Measurements from ENCODE around the gene ADI1.

The ADI1 gene

GRCh38 chr2:3479430-3480320 is 39.7 kb downstream of the ADI1 start:
- no peak for DNase-seq

- DNase-seq, result no peak
Measured at GRCh38 chr2:3478846-3479385, 40.4 kb downstream of the ADI1 start.

- no peak for DNase-seq
Measured at GRCh38 chr2:3476985-3477327, 42.4 kb downstream of the ADI1 start.

- DNase-seq, result no peak
Measured at GRCh38 chr2:3476321-3476984, 42.9 kb downstream of the ADI1 start.

GRCh38 chr2:3475771-3476170 is 43.6 kb downstream of the ADI1 start:
- no peak for DNase-seq

GRCh38 chr2:3472966-3473365 is 46.4 kb downstream of the ADI1 start:
- no peak for DNase-seq

- no peak for DNase-seq
Measured at GRCh38 chr2:3472296-3472695, 47.0 kb downstream of the ADI1 start.

GRCh38 chr2:3470856-3471737 is 48.2 kb downstream of the ADI1 start:
- no peak for DNase-seq

- DNase-seq, result no peak
Measured at GRCh38 chr2:3470166-3470651, 49.1 kb downstream of the ADI1 start.

GRCh38 chr2:3469486-3469885 is 49.8 kb downstream of the ADI1 start:
- no peak for DNase-seq

GRCh38 chr2:3468296-3468988 is 50.9 kb downstream of the ADI1 start:
- DNase-seq, result no peak

- no peak for DNase-seq
Measured at GRCh38 chr2:3467654-3468053, 51.7 kb downstream of the ADI1 start.

- DNase-seq, result no peak
Measured at GRCh38 chr2:3466966-3467365, 52.4 kb downstream of the ADI1 start.

GRCh38 chr2:3466482-3466863 is 52.9 kb downstream of the ADI1 start:
- no peak for DNase-seq

GRCh38 chr2:3465844-3466481 is 53.4 kb downstream of the ADI1 start:
- no peak for DNase-seq

GRCh38 chr2:3465328-3465727 is 54.0 kb downstream of the ADI1 start:
- DNase-seq, result no peak

GRCh38 chr2:3464401-3465005 is 54.8 kb downstream of the ADI1 start:
- DNase-seq, result no peak

GRCh38 chr2:3463944-3464343 is 55.4 kb downstream of the ADI1 start:
- DNase-seq, result no peak

- no peak for DNase-seq
Measured at GRCh38 chr2:3463186-3463835, 56.0 kb downstream of the ADI1 start.

- no peak for DNase-seq
Measured at GRCh38 chr2:3462493-3463104, 56.7 kb downstream of the ADI1 start.

Measured in activated CD4-positive, alpha-beta T cell treated with anti-CD3 and anti-CD28 coated beads, Interleukin-10, Interleukin-2, amounts not matched to agents 100 ng/mL and 50 ng/mL, durations not matched to agents 16 hours and 8 hours (primary cell).